Measurements from ENCODE around the gene TFDP2. TPM values are rescaled to one million over a fixed set of nuclear protein-coding genes. Genes with fewer than 3 reads are reported as not detected.

Gene TFDP2
- total RNA-seq, 1 donor from 2014 or later, result 11.6 TPM

DNA sequence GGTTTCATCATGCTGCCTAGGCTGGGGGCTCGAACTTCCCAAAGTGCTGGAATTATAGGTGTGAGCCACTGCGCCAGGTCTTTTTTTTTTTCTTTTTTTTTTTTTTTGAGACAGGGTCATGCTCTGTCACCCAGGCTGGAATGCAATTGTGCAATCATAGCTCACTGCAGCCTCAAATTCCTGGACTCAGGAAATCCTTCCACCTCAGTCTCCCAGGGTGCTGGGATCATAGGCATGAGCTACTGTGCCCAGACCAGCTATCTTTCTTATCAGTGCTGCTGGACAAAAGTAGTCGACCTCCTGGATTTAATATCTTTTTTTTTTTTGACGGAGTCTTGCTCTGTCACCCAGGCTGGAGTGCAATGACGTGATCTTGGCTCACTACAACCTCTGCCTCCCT is 60.8 kb downstream of the TFDP2 start:
- peak; percentile 52 for DNase-seq (ENCODE audit: low read depth)

DNA sequence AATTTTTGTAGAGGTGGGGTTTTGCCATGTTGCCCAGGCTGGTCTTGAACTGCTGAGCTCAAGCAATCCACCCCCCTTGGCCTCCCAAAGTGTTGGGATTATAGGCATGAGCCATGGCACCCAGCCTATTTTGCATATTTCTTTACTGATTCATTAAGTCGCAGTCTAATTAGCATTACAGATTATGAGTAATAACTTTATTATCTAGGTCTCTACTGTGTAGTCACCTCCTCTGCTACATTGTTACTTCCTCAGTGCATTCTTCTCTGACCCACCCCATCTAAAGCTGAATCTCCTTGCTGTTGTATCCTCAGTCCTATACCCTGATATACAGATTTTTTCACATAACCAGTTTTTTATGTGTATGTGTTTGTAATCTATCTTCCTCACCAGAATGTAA is 61.7 kb downstream of the TFDP2 start:
- FAIRE-seq (no peak), DNase-seq (ENCODE audit: low read depth) (peak; percentile 81)

More for the DNA sequence above, 60.8 kb downstream of the TFDP2 start:
- Histone ChIP-seq H3K36me3 (ENCODE audit: control insufficient read depth, insufficient read depth, low read length) (no peaks in the 10 kb centered on the region), H3K27me3 (ENCODE audit: control insufficient read depth, insufficient read depth, low read length) (no peaks in the 10 kb centered on the region), H3K4me3 (ENCODE audit: low read depth, low read length) (no peak overlapping the region)
- FAIRE-seq, result no peak
- TF ChIP-seq, protein P1, sequence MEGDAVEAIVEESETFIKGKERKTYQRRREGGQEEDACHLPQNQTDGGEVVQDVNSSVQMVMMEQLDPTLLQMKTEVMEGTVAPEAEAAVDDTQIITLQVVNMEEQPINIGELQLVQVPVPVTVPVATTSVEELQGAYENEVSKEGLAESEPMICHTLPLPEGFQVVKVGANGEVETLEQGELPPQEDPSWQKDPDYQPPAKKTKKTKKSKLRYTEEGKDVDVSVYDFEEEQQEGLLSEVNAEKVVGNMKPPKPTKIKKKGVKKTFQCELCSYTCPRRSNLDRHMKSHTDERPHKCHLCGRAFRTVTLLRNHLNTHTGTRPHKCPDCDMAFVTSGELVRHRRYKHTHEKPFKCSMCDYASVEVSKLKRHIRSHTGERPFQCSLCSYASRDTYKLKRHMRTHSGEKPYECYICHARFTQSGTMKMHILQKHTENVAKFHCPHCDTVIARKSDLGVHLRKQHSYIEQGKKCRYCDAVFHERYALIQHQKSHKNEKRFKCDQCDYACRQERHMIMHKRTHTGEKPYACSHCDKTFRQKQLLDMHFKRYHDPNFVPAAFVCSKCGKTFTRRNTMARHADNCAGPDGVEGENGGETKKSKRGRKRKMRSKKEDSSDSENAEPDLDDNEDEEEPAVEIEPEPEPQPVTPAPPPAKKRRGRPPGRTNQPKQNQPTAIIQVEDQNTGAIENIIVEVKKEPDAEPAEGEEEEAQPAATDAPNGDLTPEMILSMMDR (IDR thresholded peaks at IDR 0.05; ENCODE audit: insufficient read depth, low read length, severe bottlenecking), result no peak

DNA sequence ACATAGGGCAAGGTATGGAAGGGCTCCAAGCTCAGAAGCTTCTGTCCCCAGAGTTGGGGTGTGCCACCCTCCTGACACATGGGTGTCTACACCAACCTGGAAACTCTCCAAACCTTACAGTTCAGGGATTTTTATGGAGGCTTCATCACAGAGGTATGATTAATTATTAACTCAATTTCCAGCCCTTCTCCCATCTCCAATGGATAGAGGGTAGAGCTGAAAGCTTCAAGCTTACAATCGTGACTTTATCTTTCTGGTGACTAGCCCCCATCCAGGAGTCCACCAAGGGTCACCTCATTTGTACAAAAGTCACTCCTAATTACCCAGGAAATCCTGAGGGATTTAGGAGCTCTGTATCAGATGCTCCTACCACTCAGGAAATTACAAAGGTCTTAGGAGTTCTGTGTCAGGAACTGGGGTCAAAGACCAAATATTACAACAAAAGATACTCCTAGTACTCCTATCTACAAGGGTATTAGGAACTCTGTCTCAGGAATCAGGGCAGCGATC is 62.7 kb downstream of the TFDP2 start:
- Histone ChIP-seq H3K36me3 (ENCODE audit: control insufficient read depth, insufficient read depth, low read length) (no peaks in the 10 kb centered on the region), H3K4me3 (ENCODE audit: low read depth, low read length) (no peak overlapping the region), H3K27me3 (ENCODE audit: control insufficient read depth, insufficient read depth, low read length) (no peaks in the 10 kb centered on the region)
- DNase-seq (ENCODE audit: low read depth) (no peak), FAIRE-seq (no peak)
- TF ChIP-seq, protein P1 (IDR thresholded peaks at IDR 0.05; ENCODE audit: insufficient read depth, low read length, severe bottlenecking), result no peak

More for the DNA sequence above, 61.7 kb downstream of the TFDP2 start:
- TF ChIP-seq, protein P1 (IDR thresholded peaks at IDR 0.05; ENCODE audit: insufficient read depth, low read length, severe bottlenecking), result no peak
- H3K4me3 ChIP-seq (ENCODE audit: low read depth, low read length), result no peak overlapping the region
- H3K27me3 ChIP-seq (ENCODE audit: control insufficient read depth, insufficient read depth, low read length), result no peaks in the 10 kb centered on the region
- H3K36me3 ChIP-seq (ENCODE audit: control insufficient read depth, insufficient read depth, low read length), result no peaks in the 10 kb centered on the region

DNA sequence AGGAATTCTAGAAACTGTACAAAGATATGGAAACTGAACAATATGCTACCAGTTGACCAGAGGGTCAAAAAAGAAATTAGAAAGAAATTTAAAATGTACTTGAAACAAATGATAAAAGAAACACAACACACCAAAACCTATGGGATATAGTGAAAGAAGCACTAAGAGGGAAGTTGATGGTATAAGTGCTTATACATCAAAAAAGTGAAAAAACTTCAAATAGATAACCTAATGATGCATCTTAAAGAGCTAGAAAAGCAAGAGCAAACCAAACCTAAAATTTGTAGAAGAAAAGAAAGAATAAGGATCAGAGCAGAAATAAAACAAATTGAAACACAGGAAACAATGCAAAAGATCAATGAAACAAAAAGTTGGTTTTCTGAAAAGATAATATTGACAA is 68.2 kb downstream of the TFDP2 start:
- Histone ChIP-seq H3K36me3 (ENCODE audit: control insufficient read depth, insufficient read depth, low read length) (no peaks in the 10 kb centered on the region), H3K4me3 (ENCODE audit: low read depth, low read length) (no peak overlapping the region), H3K27me3 (ENCODE audit: control insufficient read depth, insufficient read depth, low read length) (no peaks in the 10 kb centered on the region)
- FAIRE-seq (no peak), DNase-seq (ENCODE audit: low read depth) (no peak)
- TF ChIP-seq, protein P1 (IDR thresholded peaks at IDR 0.05; ENCODE audit: insufficient read depth, low read length, severe bottlenecking), result no peak

DNA sequence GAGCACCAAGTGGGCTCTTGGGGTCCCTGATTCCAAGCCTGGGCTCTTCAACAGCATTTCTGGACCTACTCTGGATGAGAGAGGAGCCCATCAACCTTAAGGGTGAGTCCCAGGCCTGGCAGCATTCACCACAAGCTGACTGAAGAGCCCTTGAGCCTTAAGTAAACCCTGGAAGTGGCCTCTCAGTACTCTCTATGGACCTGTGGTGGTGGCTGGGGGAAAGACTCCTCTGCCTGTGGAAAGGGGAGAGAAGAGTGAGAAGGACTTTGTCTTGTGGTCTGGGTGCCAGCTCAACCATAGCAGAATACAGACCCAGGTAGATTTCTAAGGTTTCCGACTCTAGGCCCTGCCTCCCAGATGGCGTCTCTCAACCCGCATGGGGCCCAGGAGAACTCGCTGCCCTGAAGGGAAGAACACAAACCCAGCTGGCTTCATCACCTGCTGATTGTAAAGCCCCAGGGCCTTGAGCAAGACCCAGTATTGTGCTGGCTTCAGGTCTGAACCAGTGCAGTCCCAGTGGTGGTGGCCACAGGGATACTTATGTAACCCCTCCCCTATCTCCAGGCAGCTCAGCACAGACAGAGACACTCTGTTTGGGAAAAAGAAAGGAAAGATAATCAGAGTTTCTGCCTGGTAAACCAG is 71.4 kb downstream of the TFDP2 start:
- FAIRE-seq (no peak), DNase-seq (ENCODE audit: low read depth) (no peak)
- H3K27me3 ChIP-seq (ENCODE audit: control insufficient read depth, insufficient read depth, low read length), result no peaks in the 10 kb centered on the region
- TF ChIP-seq, protein P1 (IDR thresholded peaks at IDR 0.05; ENCODE audit: insufficient read depth, low read length, severe bottlenecking), result no peak
- no peaks in the 10 kb centered on the region for H3K36me3 ChIP-seq (ENCODE audit: control insufficient read depth, insufficient read depth, low read length)
- no peak overlapping the region for H3K4me3 ChIP-seq (ENCODE audit: low read depth, low read length)

All from bronchial epithelial cell (primary cell).